ENCODE measurements around the gene FREM1. TPM values are rescaled to one million over a fixed set of nuclear protein-coding genes. Genes with fewer than 3 reads are reported as not detected.

Gene FREM1
- total RNA-seq, 1 donor from 2014 or later = 0.20 TPM

DNA sequence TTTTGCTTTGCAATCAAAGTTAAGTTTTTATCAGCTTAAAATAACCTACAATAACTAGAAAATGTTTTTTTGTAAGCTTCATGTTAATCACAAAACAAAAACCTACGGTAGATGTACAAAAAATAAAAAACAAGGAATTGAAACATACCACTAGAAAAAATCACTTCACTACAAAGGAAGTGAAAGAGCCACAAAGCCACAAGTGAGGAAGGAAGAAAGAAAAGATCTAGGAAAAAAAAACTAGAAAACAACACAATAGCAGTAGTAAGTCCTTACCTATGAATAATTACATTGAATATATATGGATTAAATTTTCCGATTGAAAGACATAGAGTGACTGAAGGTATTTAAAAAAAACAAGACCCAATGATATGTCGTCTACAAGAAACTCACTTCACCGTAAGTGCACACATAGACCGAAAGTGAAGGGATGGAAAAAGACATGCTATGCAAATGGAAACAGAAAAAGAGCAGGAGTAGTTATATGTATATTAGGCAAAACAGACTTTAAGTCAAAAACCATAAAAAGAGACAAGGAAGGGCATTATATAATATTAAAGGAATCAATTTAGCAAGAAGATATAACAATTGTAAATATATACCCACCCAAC lies 203.6 kb downstream of the FREM1 start:
- no peak for DNase-seq (ENCODE audit: low read depth, low spot score)

DNA sequence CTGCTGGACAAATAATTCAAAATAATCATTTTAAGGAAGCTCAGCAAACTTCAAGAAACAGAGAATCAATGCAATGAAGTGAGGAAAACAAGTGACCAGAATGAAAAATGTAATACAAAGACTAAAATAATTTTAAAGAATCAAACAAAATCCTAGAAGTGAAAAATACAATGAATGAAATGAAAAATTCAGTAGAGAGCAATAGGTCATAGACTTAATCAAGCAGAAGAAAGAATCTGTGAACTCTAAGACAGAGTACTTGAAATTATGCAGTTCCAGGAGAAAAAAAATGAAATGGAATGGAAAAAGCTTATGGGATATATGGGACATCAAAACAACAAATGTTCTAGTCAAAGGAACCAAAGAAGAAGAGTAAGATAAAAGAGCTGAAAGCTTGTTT lies 205.1 kb downstream of the FREM1 start:
- no peak for DNase-seq (ENCODE audit: low read depth, low spot score)

DNA sequence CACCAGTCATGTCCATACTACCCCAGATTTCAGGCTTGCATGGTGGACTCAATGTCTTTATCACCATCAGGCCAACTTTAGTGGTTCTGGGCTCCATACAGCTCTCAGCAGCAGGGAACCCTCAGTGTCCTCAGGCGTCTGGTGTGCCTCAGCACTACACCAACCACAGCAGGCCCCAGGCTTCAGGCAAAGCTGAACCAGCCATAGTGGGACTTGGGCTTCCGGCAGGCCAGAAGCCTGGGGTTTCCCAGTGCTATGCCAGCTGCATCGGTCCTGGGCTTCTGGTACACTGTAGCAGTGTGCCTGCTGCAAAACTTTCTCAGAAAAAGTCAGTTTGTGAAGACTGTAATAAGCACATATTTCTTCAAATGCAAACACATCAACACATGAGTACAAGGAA lies 205.9 kb downstream of the FREM1 start:
- no peak for DNase-seq (ENCODE audit: low read depth, low spot score)

DNA sequence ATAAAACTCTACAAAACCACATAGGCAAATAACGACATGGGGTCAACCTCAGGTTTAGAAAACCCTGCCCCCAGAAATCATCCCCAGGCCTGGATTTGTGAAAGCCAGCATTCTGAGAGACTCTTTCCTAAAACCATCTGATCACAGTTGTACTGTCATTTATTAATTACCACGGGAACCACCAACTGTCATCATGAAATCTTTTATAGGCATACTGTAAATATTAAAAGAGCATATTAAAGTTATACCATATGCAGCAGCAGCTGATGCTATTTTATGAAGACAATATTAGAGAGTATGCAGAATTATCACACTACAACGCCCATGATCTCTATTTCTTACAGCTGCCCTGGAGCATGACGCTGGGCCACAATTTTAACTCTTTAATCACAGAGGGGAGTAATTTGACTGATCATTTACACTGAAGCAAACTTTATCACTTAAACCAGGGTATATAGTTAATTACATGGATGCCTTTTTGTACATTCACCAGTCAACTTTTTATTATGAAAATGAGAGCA lies 208.0 kb downstream of the FREM1 start:
- DNase-seq (ENCODE audit: low read depth, low spot score) = no peak

DNA sequence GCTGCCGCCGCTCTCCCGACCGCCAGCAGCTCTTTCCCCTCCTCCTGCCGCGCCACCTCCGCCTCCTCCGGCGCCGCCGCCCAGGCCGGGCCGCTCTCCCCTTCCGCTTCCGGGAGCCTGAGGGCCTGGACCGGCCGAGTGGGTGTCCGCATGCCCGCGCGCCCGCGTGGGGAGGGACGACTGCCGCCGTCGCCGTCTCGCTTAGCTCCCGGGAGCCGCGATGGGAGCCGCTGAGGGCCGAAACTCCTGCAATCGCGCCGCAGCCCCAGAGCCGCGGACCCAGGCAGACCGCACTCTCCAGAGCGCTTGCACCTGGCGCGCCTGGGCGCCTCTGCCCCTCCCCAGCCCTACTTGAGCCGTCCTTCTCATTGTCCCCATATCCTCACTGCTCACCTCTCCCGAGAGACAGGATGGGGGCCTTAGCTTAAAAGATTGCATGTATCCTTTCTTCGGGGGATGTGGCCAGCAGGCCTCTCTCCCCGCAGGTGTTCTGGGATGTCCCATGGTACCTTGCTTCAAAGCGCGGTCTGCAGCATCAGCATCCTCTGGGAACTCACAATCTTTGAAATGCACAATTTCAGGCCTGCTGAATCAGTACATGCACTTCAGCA lies 216.9 kb downstream of the FREM1 start, which contains the start of gene ZDHHC21:
TSS of gene ZDHHC21 (minus strand) at position 182 of the 611 bp plus-strand sequence. CDS start 19,092 bp downstream, outside the sequence.
- no peak for DNase-seq (ENCODE audit: low read depth, low spot score)

DNA sequence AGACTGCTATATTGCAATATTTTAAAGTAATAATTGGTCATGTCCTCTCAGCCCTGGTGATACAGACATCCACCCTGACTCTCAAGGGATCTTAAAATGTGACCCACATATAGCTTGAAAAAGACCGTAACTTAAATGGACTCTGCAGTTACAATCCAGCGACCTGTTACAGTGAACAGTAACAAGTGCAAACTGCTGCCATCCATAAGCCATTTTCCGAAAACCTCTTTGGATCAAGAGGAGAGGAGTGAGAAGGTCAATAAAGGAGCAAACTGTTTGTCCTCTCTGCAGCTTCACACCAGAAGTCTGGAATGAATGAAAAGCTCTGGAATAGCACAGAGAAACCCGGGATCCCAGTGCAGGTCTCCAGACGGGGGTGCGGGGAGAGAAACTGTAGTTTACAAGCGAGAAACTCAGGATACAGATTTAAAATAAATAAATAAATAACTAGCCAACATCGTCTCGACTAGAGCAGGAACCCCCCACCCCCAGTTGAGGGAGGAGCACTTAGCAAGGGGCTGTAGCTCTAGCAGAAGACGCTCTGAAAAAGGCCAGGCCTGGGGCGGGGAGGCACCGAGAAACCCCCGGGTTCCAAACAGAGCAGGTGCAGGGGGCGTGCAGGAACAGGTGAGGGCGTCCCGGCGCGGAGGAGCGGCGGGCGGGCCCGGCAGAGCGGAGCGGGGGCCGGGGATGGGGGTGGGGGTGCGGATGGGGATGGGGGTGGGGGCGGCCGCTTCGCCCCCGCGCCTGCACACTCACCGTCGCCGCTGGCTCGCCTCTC lies 217.6 kb downstream of the FREM1 start:
- DNase-seq (ENCODE audit: low read depth, low spot score) = no peak

DNA sequence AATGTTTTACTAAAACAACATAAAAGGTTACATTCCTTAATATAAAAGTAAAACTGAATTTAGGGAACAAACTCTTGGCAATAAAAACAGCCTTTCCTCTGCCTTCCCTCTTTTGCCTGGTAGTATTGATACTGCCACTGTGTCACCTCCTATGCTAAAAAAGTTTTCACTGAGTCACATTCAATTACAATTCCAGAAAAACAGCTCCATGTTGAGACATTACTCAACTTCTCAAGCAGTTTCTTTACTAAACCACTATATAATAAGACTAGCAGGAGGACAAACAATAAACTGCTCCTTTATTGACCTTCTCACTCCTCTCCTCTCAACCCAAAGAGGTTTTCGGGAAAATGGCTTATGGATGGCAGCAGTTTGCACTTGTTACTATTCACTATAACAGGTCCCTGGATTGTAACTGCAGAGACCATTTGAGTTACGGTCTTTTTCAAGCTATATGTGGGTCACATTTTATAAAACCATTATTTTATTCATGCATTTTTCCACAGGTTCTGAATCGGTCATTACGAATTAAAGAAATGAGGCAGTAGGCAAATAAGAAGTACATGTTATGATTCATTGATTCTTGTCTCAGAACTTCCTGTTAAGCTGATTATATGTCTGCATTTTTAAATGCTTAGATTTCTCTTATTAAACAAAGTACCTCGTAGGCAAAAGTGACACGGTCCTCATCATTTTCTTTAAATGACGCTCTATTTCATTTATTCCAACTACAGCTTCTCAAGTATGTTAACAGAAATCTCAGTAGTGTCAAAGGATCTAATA lies 219.1 kb downstream of the FREM1 start:
- no peak for DNase-seq (ENCODE audit: low read depth, low spot score)

DNA sequence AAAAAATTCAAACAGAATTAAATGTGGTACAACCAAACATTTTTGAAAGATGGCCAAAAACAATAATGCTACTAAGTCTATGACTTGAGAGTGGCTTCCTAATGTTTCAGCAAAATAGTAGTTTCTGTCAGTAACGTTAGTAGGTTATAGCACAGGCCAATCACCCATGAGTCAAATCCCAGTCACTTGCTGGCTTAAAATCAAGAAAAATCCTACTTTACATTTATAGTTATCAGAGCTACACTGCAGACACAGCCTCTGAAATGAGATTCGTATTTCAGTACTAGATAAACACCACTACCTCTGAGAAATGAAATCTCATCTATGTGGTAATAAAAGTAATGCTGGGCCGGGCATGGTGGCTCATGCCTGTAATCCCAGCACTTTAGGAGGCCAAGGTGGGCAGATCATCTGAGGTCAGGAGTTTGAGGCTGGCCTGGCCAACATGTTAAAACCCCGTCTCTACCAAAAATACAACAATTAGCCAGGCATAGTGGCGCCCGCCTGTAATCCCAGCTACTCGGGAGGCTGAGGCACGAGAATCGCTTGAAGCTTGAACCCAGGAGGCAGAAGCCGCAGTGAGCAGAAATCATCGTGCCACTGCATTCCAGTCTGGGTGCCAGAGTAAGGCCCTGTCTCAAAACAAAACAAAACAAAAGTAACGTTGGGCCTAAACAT lies 223.0 kb downstream of the FREM1 start:
- peak; percentile 47 for DNase-seq (ENCODE audit: low read depth, low spot score)

DNA sequence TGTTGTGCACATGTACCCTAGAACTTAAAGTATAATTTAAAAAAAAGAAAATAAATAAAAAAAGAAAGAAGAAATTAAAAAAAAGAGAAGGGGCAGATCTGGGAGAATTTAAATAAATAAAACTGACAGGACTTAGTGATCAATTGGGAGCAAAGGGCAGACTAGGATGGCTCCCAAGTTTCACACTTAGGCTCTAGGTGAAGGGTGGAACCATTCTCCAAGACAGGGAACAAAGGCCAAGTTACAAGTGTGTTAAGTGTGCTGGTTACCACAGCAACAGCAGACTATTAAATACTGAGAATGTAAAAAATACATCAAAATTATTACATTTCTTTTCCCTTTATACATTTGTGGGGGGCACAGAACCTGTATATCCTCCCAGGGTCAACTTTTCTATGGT lies 224.1 kb downstream of the FREM1 start:
- no peak for DNase-seq (ENCODE audit: low read depth, low spot score)

Other genes with a start within 250 kb of the FREM1 start
- gene ZDHHC21, start 217.0 kb downstream of the FREM1 start, total RNA-seq = 24.6 and 25.2 TPM in 2 replicates
- gene CER1, start 187.7 kb downstream of the FREM1 start, total RNA-seq = not detected in 2 replicates